COLO668 (cell line): Measurements from ENCODE around the gene SPSB1.
A peak's percentile ranks its signal among the peaks of the same experiment; 100 is the strongest.

ENCODE experiments used
- DNase-seq: peaks from one replicate; lab custom pipeline; 2025; ENCODE audit not compliant: unreplicated experiment; lab: John Stamatoyannopoulos, UW

The SPSB1 gene

DNA sequence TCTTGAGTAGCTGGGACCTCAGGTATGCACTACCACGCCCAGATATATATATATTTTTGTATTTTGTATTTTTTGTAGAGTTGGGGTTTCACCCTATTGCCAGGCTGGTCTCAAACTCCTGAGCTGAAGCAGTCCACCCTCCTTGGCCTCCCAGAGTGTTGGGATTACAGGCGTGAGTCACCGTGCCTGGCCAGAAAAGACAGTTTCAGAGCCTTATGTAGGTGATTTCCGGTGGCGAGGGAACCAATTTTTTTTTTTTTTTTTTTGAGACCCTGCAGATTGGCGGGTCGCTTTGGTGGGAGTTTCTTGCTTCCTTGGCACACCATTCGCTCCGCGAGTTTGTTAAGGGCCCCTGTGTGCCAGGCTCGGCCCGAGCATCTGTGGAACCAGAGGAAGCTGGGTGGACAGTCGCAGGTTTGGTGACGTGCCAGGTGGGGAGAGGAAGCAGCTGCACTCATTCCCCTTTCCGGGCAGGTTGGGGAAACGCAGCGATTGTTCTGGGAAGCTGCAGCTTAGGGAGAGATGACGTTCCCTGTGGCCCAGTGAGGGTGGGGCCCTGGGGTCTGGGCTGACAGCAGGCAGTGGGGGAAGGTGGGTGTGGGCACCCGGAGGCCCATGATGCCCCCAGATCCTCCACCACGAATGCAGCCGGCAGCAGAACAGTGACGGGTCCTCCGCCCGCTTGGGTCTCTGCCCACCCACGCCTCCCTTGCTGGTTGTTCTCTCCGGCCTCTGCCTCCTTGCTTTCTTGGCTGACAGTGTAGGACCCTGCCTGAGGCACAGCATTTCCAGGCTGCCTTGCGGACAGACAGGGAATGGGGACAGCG, 25.1 kb downstream of the SPSB1 start:
- peak; percentile 68 for DNase-seq

DNA sequence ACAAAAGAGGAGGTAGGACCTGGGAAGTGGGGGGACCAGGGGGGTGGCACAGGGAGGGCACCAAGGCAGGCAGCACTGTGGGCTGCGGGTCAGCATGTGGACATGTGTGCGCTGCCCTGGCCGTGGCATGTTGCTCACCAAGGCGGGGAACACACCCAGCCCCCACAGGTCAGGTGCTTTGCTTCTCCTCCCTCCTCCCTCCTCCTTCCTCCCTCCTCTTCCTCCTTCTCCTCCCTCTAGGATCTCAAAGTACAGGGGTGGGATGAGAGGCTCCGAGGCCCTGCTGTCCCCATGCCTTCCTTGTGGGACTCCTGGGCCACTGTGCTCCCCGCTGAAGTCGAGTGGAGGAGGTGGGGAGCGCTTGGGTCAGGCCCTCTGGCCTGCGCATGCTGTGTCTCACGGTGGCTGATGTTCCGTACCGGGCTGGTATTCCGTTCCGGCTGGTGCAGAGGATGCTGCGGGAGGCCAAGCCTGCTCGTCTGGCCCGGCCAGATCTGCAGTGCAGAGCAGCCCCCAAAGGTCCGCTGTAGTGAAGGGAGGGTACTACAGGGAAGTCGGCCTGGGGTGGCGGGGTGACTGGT, 26.6 kb downstream of the SPSB1 start:
- DNase-seq = no peak

DNA sequence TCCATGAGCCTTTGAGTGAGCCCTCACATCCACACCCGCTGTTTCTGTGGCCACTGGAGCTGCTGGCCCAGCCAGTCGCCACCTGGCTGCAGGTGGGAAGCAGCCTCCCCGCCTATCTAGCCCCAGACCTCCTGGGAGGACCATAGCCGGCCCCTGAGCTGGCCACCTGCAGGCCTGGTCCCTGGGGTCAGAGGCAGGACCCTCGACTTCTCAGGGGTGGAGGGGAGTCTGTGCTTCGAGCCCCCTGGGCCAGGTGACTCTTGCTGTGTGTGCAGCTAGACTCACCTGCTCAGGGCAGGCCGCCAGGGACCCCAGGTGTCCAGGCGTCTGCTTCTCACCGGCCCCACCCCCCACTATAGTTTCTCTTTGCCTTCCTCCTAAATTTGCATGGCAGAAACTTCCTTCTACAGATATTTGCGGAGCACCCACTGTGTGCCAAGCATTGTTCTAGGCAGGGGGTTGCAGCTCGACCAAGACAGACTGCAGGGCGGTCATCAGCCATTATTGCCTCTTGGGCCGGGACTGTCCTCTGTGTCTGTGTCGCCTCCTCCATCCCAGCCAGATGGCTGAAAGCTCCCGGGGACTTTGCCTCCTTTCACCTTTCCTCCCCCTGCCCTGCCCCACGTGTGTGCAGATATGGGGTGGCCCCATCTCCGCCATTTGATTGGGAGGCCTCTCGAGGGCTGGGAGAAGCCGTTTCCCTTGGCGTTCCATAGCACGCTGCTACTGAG, 27.3 kb downstream of the SPSB1 start:
- no peak for DNase-seq

DNA sequence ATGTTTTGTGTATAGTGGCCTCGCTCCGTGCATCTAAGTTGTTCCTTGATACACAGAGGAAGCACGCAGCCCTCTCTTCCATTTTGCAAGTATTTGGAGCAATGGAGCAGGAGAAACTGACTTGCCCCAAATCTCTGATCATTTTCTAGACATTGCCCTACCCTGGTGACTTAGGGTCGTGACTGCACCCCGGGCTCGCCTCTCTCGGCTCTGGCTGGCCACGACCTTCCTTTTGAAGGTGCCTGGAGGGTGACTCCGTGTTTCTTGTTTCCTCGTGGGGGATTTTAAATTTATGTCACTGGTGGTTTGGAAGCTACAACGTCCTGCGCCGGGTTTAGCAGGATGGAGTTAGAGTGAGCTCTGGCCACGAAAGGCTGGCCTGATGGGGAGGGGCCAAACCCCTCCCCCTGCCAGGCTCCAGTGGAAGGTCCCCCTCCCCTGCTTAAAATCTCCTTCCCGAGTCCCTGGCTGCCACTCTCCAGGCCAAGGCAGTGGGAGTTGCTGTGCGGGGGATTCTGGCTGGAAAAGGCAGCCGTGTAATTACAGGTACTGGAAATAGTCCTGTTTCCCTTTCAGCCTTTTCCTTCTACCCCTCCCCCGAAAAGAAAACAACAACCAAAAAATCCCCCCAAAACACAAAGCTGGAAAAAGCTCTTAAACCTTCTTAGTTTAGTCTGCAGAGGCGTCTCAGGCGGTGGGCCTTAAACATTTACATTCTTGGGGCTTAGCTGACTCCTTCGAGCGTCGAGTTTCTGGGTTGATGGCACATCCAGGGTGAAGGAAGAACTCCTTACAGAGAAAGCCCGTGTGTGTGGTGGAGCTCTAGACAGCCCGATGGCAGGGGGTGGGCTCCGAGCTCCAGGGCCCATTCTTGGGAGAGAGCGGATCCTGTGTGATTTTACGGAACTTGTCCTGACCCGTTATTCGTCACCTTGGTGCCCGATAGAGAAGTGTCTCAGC, 28.1 kb downstream of the SPSB1 start:
- no peak for DNase-seq

DNA sequence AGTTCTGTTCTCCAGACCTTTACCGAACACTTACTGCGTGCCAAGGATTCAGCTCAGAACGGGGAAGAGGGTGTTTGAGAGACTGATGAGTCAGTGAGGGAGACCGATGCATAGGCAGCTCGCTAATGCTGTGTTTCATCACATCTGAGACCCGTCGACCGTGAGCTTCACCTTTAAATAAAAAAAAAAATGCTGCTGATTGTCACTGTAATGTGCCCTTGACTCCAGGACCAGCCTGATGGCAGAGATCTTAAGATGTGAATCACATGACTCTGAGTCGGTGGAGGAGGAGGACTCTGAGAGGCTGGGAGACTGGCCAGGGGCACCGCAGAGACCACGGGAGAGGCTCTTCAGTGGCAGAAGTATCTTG, 28.8 kb downstream of the SPSB1 start:
- DNase-seq = no peak

DNA sequence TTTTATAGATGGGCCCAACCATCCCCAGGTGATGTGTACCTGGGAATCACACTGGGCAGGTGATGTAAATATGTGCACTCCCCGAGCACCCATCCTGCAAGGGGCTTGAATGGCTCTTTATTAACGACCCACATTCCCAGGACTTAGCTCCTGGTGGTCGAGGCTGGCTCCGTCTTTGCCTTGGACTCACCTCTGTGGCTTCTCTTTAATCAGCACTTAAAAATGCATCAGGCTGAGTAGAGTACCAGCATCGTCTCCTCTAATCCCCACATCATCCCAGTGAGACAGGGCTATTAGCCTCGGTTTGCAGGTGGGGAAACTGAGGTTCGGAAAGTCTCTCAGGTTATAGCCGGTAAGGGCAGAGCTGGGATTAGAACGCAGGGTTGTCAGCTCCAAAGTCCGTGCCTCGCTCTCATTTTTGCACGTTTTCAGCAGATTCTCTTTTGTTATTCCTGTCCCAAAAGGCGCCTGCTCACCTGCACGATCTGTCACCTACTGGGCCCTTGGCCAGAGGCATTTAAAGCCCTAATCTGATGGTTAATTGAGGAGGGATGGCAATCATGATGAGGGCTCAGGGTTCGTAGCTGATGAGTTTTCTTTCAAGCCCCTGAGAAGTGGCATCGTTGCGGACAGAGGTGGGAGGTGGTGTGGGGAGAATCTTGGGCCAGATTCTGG, 29.4 kb downstream of the SPSB1 start:
- DNase-seq = no peak

DNA sequence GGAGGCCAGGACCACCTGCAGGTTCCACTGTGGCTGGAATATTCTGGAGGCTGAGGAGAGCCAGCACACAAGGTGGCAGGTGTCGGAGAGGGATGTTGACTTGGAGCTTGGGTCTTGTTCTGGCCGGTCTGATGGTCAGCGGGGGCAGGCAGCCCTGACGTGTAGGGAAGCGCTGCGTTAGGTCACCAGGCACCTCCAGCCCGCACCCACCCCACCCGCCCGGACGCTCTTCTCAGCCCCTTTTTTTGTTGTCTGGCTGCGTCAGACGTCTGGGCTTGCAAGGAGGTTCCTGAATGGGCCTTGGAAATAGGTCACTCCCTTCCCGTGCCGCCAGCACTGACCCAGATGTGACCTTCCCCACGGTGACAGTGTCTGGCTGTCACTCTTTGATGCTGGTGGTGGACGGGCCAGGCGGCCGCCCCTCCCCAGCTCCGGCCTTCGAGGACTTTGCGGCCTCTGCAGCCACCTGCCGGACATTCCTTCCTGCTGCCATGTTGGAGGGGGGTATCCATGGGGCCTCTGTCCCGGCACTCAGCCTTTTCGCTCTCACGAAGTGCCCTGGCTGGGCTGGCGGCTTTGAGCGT, 30.1 kb downstream of the SPSB1 start:
- DNase-seq = no peak

DNA sequence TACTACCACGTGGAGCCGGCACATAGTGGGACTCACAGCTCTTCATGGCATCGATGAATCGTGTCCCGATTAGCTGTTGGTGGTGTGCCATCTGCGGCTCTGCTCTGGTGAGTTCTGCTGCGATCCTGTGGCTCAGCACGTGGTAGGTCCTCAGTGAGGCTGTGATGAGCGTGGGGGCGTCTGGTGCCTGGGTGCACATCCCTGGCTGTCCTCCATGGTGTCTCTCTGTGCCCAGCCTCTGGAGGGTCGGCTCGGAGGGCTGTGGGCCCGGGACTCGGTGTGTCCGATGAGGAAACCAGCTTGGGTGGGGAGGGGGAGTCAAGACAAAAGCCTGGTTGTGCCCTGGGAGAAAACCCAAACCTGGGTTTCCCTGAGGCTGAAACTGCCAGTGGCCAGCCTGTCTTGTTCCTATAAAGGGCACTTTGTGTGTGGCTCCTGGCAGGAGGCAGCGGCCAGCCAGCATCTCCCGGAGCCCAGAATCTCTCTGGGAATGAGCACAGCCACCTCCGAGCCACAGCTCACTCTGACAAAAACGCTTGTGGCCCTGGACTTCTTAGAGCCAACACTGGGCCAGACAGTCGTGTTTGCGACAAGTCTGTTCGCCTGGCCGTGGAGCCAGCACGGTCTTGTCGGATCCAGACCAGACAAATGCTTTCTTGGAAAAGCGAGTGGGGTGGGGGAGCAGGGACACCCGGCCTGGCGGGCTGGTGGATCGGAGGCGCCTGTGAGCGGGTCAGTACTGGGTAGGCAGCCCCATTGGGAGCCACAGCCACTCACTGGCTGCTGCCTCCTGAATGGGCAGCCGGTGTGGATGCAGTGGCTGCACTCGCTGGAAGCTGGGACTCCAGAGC, 31.8 kb downstream of the SPSB1 start:
- DNase-seq = no peak

DNA sequence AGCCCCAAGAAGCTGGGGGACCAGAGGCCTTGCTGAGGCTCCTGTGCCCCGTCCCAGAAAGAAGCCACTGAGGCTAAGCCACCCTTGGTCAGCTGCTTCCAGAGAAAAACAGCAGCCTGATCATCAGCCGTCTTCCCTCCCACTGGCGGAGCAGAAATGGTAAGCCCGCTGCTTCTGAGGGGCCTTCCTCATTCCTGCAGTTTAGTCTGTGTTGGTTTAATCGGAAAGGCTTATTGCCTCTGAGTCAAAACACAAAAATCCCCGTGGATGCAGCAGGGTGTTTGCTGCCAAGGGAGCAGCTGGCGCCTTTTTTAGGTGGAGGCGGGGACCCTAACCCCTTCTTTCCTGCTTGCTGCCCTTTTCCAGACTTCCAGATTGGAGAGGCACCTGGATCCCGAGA, 33.9 kb downstream of the SPSB1 start:
- DNase-seq = no peak

DNA sequence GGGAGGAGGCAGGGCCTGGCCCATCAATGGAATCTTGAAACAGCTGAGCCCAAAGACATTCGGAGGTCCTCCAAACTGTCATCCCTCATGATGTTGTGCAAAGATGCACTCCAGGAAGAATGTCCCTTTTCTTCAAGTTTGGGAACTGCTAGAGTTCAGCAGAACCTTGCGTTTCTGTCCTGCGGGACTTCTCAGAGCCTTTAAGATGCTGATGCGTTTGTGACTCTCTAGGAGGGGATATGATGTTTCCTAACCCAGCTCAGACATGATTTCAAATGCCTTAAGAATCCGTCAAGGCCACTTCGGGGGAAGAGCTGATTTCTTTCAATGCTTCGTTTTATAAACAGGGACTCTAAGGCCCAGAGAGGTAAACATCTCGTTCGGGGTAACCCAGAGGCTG, 35.5 kb downstream of the SPSB1 start:
- DNase-seq = no peak

DNA sequence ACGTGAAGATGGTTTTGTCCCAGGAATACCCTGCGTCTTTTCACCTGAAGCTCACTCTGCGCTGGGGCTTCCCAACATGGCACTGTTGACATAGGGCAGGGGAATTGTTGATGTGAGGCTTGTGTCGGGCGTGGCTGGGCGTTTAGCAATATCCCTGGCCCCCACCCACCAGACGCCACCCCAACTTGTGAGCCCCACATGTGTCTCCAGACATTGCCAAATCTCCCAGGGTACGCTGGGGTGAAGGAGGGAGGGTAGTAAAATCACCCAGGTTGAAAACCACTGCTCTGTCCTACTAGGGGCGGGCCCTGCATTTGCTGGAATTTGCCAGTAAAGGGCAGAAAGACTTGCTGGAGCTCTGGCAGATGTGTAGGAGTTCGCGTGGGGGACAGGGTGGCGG, 36.0 kb downstream of the SPSB1 start:
- DNase-seq = no peak

DNA sequence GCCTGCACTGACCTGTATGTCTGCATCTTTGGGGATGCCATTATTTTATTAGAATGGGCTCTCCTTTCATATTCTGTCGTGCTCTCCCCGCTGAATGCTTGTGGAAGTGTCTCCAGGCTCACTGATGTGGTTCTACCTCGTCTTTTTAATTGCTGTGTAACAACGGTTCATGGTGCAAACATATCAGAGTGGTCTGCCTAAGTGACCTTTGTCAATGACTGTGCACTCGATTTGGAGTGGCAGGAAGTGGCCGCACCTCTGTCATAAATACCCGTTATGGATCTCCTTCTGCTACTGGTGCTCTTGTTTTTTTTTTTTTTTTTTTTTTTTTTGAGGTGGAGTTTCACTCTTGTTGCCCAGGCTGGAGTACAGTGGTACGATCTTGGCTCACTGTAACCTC, 38.3 kb downstream of the SPSB1 start:
- no peak for DNase-seq

DNA sequence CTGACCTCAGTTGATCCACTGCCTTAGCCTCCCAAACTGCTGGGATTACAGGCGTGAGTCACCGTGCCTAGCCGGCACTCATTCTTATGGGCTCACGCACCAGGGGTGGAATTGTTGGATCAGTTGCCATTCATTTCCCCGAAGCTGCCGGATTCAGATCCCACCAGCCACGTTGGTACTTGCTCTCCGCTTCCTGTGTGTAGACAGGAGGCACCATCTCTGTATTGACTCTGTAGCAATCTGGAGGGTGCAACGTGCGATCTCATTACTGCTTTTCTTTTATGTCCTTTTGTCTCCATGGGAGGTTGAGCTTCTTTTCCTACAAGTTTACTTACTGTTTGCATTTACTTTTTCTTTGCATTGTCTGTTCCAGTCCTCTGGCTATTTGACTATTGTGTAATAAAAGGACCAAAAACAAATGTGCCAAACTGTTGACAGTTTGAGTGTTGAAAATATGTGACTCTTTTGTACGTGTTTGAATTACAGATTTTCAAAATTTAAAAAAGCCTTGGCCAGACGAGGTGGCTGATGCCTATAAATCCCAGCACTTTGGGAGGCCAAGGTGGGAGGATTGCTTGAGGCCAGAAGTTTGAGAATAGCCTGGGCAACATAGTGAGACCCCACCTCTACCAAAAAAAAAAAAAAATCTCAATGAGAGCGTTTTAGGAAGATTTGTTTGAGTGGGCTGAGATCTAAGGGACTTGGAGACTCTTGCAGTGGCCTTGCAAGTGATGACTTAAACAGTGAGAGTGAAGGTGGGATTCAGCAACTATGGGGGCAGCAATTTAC, 39.1 kb downstream of the SPSB1 start:
- no peak for DNase-seq

DNA sequence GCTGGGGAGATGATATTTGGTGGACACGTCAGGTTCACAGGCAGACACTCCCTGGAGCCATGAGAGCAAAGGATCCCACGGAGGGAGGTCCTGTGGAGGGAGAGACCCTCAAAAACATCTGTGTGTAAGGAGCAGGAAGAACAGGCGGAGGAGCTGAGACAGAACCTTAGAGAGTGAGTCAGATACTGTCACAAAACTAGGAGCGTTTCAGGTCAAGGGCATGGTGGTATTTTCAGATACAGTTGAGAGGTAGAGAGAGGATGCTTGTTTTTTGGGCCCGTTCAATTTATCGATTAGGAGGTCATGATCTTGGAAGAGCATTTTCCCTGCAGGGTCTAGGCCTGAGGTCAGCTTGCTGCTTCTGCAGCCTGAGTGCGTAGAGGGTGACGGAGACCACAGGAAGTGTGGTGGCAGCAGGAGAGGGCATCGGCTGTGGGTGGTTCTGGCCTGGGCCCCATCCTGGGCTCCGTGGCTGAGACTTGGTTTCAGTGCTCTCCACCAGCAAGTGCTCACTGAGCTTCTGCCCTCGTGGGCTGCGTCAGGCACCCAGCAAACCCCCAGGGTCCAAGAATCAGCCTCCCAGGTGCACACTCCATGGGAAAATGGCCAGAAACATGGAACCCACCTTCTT, 39.9 kb downstream of the SPSB1 start:
- DNase-seq = no peak

DNA sequence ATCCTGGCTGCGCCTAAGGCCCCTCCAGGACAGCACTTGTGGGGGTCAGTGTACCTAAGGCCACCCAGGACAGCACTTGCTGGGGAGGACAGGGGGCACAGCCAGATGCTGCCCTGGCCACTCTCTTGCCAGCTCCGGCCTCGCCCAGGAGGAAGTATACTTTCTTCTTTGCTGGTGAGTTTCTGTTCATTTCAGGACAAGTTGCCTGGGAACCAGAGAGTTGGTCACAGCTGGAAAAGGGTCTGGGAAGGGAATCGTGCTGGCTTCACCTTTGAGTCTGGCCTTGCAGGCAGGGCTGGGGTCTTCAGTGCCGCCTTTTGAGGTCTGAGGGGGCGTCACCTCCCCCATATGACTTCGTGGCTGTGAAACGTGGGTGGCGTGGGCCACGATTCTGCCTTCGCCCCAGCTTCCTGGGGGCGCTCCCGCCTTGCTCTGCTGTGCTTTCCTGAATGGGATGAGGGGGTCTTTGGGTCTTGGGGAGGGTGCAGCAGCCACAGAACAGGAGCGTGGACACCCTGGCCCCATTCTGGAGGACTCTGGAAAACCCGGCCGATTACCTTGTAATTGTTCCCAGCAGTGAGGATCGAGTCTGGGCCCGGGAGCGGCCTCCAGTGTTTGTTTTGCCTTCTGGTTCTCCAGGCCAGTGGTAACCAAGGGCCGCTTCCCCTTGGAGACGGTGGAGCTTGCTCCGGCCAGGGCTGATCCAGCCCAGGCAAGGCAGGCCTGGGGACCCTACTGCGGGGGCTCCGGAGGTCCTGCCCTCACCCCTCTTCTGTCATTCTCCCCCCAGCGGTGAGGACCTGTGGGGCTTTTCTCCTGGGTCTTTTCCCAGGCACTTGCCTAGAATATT, 45.9 kb downstream of the SPSB1 start:
- DNase-seq = peak; percentile 60

DNA sequence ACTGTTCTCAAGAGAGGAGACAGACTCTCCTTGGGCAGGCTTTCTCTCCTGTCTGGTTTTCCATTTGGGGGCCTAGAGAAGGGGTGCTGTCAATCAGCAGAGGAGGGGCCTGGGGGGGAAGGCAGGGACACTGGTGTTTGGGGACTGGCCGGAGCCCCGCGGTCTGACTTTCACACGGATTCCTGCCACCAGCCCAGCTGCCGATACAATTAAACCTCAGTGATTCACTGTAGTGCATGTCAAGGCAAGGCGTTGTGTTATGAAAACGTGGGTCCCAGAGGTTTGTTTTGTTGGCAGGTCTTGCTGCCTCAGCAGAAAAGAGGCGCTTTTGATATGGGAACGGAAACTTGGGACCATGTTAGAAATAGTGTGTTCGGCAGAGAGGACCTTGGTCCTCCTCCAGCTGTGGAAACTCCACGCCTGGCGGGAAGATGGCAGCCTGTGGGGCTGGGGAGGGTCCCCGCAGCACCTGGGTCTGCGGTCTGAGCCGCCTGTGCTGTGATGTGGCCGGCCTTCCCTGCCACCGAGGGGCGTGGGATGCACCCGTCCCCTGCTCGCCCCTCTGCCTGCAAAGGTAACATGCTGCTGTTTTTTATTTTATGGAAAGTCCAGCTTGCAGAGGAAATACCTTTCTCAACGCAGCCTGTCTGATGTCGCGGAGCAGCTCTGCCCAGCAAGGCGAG, 47.6 kb downstream of the SPSB1 start:
- no peak for DNase-seq

DNA sequence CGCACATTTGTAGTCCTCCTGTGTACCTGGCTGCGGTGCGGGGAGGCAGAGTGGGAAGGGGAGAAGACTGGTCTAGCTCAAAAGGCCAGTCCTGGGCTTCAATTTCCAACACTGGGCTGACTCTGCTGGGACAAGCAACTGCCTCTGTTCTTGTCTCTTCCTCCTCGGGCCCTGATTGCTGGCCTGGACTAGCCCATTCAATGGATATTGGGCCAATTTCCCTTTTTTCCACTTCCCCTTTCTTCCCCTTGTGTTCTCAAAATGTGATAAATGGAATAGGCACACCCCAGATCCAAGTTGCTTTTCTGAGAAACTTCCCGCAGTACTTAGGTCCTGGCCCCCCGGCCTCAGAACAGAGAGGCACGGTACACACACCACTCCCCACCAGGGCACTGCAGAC, 48.2 kb downstream of the SPSB1 start:
- no peak for DNase-seq
